ENCODE results near the gene CPSF3. TPM values are rescaled to one million over a fixed set of nuclear protein-coding genes. Genes with fewer than 3 reads are reported as not detected.
A peak's percentile ranks its signal among the peaks of the same experiment; 100 is the strongest.

The CPSF3 gene
- total and polyA plus RNA-seq, 2 of the 13 experiments (the other 11 are each of a cell fraction or from before 2014, with no cell fraction given) = 19.8 to 93.0 TPM

DNA sequence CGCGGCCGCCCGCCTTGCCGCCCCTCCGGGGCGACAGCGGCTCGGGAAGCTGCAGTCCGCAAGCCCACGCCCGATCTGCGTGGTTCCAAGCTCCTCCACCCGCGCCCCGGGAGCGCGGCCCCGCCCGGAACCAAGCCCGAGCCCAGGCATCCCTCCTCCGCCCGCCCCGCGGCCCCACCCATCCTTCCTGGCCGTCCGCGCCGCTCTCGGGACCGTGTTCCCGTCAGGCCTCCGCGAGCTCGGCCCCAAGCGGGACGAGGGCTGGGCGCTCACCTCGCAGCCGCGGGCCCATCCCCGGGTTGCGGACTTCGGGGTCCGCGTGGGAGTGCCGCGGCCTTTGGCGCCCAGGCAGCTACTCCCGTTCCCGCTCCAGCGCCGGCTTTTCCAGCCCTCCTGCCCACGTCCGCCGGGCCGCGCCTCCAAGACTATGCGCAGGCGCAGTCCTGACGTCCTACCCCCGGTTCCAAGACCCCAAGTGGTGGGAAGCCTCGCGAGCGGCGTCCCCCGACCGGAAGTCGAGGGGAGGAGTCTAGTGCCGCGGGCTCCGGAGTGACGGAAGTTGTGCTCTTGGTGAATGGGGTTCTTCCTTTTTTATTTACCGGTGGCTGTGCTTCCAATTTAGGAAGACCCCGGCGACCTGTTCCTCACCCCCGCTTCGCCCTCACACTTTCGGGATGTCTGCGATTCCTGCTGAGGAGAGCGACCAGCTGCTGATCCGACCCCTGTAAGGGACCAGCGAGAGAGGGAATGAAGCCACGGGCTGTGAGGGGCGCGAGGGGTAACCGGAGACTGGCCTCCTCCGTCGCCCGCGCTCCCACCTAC lies at the start of gene CPSF3, which contains the start of gene ITGB1BP1 (continued):
- no peak for TF ChIP-seq NFE2 (CRISPR knock-in tag; IDR thresholded peaks at IDR 0.05)
- TF ChIP-seq CHCHD3 (CRISPR knock-in tag; IDR thresholded peaks at IDR 0.05) = no peak
- no peak for TF ChIP-seq ZNF674 (CRISPR knock-in tag; IDR thresholded peaks at IDR 0.05; ENCODE audit: low read depth)
- no peak for TF ChIP-seq CBX2 (IDR thresholded peaks at IDR 0.05; ENCODE audit: low read depth, low read length)
- no peak for TF ChIP-seq CBX2 (CRISPR knock-in tag; IDR thresholded peaks at IDR 0.05; ENCODE audit: low read depth)
- TF ChIP-seq HMGA1 (CRISPR knock-in tag; conservative IDR thresholded peaks at IDR 0.05) = no peak
- peak in 1 of 2 experiments; percentile 91; a peak in 2 of 4 replicates for TF ChIP-seq KLF16 (CRISPR knock-in tag; IDR thresholded peaks at IDR 0.05)
- TF ChIP-seq ELF1 (CRISPR knock-in tag; IDR thresholded peaks at IDR 0.05) = peak; percentile 90
- peak; percentile 75; the same call in 1 of the 2 replicates for TF ChIP-seq WIZ (CRISPR knock-in tag; IDR thresholded peaks at IDR 0.05)
- TF ChIP-seq ARNTL (CRISPR knock-in tag; IDR thresholded peaks at IDR 0.05) = peak; percentile 59
- 0 out of 2 replicates have a peak, but pooled peaks have one; percentile 65 for TF ChIP-seq ZNF513 (CRISPR knock-in tag; conservative IDR thresholded peaks at IDR 0.05)
- TF ChIP-seq ZFP90 (CRISPR knock-in tag; IDR thresholded peaks at IDR 0.05; ENCODE audit: borderline replicate concordance) = no peak
- TF ChIP-seq TOPORS (CRISPR knock-in tag; IDR thresholded peaks at IDR 0.05) = no peak; the same call in 1 of the 2 replicates
- TF ChIP-seq ISL2 (CRISPR knock-in tag; IDR thresholded peaks at IDR 0.05) = peak; percentile 87
- TF ChIP-seq, protein P1, sequence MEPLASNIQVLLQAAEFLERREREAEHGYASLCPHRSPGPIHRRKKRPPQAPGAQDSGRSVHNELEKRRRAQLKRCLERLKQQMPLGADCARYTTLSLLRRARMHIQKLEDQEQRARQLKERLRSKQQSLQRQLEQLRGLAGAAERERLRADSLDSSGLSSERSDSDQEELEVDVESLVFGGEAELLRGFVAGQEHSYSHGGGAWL (CRISPR knock-in tag; IDR thresholded peaks at IDR 0.05) = peak; percentile 79; the same call in 1 of the 2 replicates
- TF ChIP-seq MYPOP (CRISPR knock-in tag; IDR thresholded peaks at IDR 0.05) = peak; percentile 60
- peak; percentile 96; the same call in 1 of the 2 replicates for TF ChIP-seq ZNF337 (CRISPR knock-in tag; IDR thresholded peaks at IDR 0.05; ENCODE audit: borderline replicate concordance, low read depth)
- TF ChIP-seq TBP (CRISPR knock-in tag; IDR thresholded peaks at IDR 0.05) = no peak
- peak; percentile 74; the same call in 1 of the 2 replicates for TF ChIP-seq GFI1 (CRISPR knock-in tag; IDR thresholded peaks at IDR 0.05; ENCODE audit: borderline replicate concordance)
- TF ChIP-seq, protein P2, sequence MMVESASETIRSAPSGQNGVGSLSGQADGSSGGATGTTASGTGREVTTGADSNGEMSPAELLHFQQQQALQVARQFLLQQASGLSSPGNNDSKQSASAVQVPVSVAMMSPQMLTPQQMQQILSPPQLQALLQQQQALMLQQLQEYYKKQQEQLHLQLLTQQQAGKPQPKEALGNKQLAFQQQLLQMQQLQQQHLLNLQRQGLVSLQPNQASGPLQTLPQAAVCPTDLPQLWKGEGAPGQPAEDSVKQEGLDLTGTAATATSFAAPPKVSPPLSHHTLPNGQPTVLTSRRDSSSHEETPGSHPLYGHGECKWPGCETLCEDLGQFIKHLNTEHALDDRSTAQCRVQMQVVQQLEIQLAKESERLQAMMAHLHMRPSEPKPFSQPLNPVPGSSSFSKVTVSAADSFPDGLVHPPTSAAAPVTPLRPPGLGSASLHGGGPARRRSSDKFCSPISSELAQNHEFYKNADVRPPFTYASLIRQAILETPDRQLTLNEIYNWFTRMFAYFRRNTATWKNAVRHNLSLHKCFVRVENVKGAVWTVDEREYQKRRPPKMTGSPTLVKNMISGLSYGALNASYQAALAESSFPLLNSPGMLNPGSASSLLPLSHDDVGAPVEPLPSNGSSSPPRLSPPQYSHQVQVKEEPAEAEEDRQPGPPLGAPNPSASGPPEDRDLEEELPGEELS (CRISPR knock-in tag; IDR thresholded peaks at IDR 0.05) = no peak
- TF ChIP-seq ZNF496 (CRISPR knock-in tag; IDR thresholded peaks at IDR 0.05; ENCODE audit: insufficient replicate concordance) = no peak
- TF ChIP-seq FOXC1 (CRISPR knock-in tag; IDR thresholded peaks at IDR 0.05; ENCODE audit: borderline replicate concordance) = peak; percentile 87; the same call in 1 of the 2 replicates
